ENCODE results near the gene FAR2.
"Not testable (repeated sequence)": the region's sequence is repeated elsewhere in the genome, so short reads cannot be mapped to it uniquely, and the experiment has no call there.

The FAR2 gene

DNA sequence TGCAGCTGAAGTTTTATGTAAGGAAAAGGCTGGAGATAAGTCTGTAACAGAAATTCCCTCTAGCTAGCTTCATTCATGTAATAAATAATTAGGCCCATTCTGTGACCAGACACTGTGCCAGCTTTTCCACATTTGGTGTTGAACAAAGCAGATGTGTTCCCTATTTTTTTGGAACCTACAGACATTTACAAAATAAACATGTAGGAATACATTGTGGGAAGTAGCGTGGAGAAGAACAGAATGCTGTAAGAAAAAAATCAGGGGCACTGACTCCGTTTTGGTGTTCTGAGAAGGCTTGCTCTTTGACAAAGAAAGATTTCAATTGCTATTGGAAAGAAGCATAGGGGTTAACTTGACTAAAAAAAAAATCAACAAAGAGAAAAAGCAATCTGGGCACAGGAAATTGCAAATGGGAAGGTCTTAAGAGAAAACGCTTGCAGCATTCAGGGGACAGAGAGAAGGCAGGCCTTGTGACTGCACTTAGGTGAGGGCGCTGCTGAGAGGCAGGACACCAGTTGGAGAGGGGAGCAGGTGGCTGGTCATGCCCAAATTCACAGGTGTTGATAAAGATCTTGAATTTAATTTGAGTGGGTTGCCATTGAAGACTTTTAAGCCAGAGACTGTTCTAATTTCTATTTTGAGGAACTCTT lies 4.0 kb downstream of the FAR2 start:
- no peak for DNase-seq (ENCODE audit: low read depth in 2 of 2, low spot score in 1 of 2)

DNA sequence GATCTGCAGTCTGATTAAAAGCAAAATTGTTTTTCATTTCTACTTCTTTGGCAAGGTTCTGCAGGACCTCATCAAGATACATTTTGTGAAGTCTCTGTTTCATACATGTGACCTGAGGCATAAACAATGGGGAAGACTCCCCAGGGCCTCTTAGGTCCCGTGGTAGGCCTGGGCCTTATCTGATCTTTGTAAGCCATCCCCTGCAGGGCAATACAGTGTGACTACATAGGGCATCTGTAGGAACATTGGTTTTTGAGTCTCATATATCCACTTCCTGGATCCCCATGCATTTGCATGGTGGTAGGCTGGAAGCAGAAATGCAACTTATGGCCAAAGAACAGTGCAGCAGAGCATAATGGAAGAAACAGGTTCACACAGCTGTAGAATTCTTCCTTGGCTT lies 6.0 kb downstream of the FAR2 start:
- no peak for DNase-seq (ENCODE audit: low read depth in 2 of 2, low spot score in 1 of 2)

DNA sequence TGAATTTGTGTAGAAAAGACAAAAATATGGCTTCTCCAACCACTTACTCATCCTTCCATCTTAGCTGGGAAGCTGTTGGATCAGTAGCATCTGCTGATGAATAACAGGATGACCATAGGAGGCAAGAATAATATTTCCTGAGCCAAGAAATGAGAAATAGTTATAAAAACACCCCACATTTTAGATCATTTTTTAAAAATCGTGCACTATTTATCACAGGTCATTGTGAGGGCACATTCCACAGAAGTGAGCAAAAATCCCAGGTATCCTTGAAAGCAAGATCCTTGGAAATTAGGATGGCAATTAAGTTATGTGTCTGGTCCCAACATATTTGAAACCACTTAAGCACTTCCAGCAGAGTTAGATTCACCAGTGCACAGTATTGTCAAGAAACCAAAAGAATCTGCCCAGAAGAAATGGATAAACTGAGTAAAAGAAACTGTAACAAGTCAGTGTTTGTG lies 8.4 kb downstream of the FAR2 start:
- no peak for DNase-seq (ENCODE audit: low read depth in 2 of 2, low spot score in 1 of 2)

GRCh38 chr12:29158115-29158763 lies 9.2 kb downstream of the FAR2 start:
- no peak for DNase-seq (ENCODE audit: low read depth in 2 of 2, low spot score in 1 of 2)

GRCh38 chr12:29159661-29160060 lies 10.6 kb downstream of the FAR2 start:
- DNase-seq (ENCODE audit: low read depth in 2 of 2, low spot score in 1 of 2) = no peak

GRCh38 chr12:29160230-29160629 lies 11.2 kb downstream of the FAR2 start:
- no peak for DNase-seq (ENCODE audit: low read depth in 2 of 2, low spot score in 1 of 2)

DNA sequence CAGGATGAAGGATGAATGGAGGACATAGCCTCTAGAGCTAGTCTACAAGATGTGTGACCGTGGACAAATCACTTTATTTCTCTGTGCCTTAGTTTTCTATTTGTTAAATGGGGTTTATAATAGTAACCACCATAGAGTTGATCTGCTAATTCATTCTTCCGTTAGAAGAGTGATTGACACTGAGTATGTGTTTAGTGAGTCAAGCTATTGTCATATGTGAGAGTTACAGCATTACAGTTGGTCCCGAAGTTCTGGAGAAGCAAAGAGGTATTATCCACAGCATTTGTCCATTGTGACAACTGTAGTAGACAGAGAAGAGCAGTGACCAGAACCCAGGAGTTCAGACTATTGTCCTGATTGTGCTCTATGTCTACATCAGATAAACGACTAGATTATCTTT lies 14.1 kb downstream of the FAR2 start:
- DNase-seq (ENCODE audit: low read depth in 2 of 2, low spot score in 1 of 2) = no peak

GRCh38 chr12:29164477-29165393 lies 15.7 kb downstream of the FAR2 start:
- no peak for DNase-seq (ENCODE audit: low read depth in 2 of 2, low spot score in 1 of 2)

DNA sequence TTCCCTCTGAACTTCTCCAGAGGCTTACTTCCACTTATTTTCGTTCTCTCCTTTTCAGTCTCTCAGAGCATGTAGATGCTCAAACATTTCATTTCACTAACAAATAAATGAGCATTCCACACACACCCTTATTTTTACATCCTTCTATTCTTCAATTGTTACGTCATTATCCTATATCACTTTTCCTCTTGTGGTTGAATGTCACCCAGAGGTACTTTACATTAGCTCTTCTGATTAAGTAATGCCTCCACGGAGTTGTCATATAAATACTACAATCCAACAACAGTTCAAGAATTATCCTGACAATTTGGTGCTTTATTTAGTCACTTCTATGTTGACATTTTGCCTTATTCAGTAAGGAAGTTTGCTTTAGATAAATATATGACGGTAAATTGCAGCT lies 18.4 kb downstream of the FAR2 start:
- DNase-seq (ENCODE audit: low read depth in 2 of 2, low spot score in 1 of 2) = no peak

DNA sequence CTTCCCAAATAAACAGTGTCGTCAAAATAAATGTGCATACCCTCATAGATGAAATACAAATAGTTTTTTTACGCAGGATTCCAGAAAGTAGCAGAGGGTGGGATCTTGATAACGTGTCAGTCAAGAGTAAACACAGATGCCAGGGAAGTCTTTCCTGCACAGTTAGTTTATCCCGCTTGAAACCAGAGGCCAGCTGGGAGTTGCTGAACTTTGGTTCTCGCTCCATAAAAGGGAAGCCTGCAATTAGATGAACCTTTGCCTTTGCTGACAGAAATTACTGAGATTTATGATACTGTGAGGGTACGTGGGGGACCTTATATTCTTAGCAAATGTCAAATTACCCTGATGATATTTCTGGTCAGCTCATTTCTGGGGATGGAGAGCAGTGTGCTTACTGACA lies 18.9 kb downstream of the FAR2 start:
- no peak for DNase-seq (ENCODE audit: low read depth in 2 of 2, low spot score in 1 of 2)

DNA sequence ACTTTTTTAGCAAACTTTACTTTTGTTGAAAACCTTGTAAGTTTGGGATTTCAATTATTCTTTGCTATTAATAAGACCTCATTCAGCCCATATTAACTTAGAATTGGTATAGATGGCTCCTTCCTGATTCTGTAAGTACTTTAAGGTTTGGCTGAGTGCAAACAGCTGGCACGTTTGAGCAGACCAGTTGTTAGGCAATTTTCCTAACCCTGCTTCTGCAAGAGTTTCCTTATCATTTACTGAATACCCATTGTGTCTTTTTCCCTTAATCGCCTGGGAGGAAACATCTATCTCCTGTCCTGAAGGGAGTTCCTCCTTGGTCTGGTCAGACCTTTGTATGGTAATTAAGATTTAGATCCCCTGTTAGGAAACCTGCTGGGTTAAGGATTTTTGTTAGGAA lies 20.9 kb downstream of the FAR2 start:
- DNase-seq (ENCODE audit: low read depth in 2 of 2, low spot score in 1 of 2) = not testable (repeated sequence)

GRCh38 chr12:29170478-29171084 lies 21.5 kb downstream of the FAR2 start:
- DNase-seq (ENCODE audit: low read depth in 2 of 2, low spot score in 1 of 2) = not testable (repeated sequence)

DNA sequence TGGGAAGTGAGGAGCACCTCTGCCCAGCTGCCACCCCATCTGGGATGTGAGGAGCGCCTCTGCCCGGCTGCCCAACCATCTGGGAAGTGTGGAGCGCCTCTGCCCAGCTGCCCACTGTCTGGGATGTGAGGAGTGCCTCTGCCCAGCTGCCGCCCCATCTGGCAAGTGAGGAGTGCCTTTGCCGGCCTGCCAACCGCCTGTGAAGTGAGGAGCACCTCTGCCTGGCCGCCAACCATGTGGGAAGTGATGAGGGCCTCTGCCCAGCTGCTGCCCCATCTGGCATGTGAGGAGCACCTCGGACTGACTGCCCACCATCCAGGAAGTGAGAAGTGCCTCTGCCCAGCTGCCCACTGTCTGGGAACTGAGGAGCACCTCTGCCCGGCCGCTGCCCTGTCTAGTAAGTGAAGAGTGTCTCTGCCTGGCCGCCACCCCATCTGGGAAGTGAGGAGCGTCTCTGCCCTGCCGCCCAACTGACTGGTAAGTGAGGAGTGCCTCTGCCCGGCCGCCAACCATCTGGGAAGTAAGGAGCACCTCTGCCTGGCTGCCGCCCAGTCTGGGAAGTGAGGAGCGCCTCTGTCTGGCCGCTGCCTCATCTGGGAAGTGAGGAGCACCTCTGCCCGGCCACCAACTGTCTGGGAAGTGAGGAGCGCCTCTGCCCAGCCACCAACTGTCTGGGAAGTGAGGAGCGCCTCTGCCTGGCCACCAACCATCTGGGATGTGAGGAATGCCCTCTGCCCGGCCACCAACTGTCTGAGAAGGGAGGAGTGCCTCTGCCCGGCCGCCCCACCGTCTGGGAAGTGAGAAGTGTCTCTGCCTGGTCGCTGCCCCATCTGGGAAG lies 22.6 kb downstream of the FAR2 start:
- no peak for DNase-seq (ENCODE audit: low read depth in 2 of 2, low spot score in 1 of 2)

DNA sequence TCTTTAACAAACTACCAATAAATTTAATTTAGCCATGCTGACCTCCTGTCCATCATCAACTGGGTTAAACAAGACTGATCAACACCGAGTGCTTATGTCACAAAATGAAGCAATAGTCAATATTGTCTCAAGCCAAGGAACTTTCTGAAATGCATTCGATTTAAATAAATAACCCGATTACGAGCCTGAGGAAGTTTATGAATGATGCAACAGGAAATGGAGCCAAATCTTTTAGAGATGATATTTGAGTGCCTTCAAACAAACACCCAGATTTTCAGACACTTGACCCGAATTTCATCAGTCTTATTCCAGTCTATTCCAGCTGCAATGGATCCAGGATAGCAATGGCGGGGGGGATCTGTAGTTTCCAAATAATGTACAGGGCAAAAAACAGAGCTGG lies 27.9 kb downstream of the FAR2 start:
- DNase-seq (ENCODE audit: low read depth in 2 of 2, low spot score in 1 of 2) = no peak

DNA sequence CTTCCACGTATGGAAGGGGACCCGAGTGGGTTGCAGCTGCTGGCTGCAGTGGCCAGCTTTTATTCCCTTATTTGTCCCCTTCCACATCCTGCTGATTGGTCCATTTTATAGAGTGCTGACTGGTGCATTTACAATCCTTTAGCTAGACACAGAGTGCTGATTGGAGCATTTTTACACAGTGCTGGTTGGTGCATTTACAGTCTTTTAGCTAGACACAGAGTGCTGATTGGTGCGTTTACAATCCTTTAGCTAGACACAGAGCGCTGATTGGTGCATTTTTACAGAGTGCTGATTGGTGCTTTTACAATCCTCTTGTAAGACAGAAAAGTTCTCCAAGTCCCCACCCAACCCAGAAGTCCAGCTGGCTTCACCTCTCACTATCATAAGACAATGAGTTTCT lies 33.2 kb downstream of the FAR2 start:
- DNase-seq (ENCODE audit: low read depth in 2 of 2, low spot score in 1 of 2) = not testable (repeated sequence)

GRCh38 chr12:29187756-29188155 lies 38.7 kb downstream of the FAR2 start:
- no peak for DNase-seq (ENCODE audit: low read depth in 2 of 2, low spot score in 1 of 2)

GRCh38 chr12:29191267-29191850 lies 42.3 kb downstream of the FAR2 start:
- DNase-seq (ENCODE audit: low read depth in 2 of 2, low spot score in 1 of 2) = no peak

GRCh38 chr12:29198901-29199300 lies 49.8 kb downstream of the FAR2 start:
- DNase-seq (ENCODE audit: low read depth in 2 of 2, low spot score in 1 of 2) = no peak

- no peak for DNase-seq (ENCODE audit: low read depth in 2 of 2, low spot score in 1 of 2)
Measured at GRCh38 chr12:29200586-29200985, 51.5 kb downstream of the FAR2 start.

- no peak for DNase-seq (ENCODE audit: low read depth in 2 of 2, low spot score in 1 of 2)
Measured at GRCh38 chr12:29201296-29201695, 52.2 kb downstream of the FAR2 start.
